Nephron (organoid): ENCODE results near the gene RPL3.

ENCODE experiments used
- H3K27ac Mint-ChIP-seq, 3 experiments: 2 replicates each; pipeline ENCODE4 v1.8.0; 2020; ENCODE audit warnings: mixed read lengths in 3 of 3, mild to moderate bottlenecking in 2 of 3, moderate library complexity in 1 of 3
- H3K27me3 Mint-ChIP-seq: 2 replicates; pipeline ENCODE4 v1.8.0; 2021; ENCODE audit warnings: low read depth, mild to moderate bottlenecking, moderate library complexity, mixed read lengths
- H3K36me3 Mint-ChIP-seq: 2 replicates; pipeline ENCODE4 v1.8.0; 2020; ENCODE audit warnings: low read depth, mixed read lengths
- H3K4me1 Mint-ChIP-seq: 2 replicates; pipeline ENCODE4 v1.8.0; 2020; ENCODE audit warnings: mixed read lengths
- H3K4me3 Mint-ChIP-seq, 3 experiments: 2 replicates each; pipeline ENCODE4 v1.8.0; 2020; ENCODE audit warnings: mild to moderate bottlenecking in 3 of 3, mixed read lengths in 3 of 3, moderate library complexity in 2 of 3
- H3K9me3 Mint-ChIP-seq: 2 replicates; pipeline ENCODE4 v1.8.0; 2020; ENCODE audit warnings: mixed read lengths
- CTCF ChIP-seq, 3 experiments: fragments of 200-600 bp; sonication (generic); IDR thresholded peaks; one replicate each; pipeline ENCODE4 v1.5.0; 2021; ENCODE audit warnings: antibody characterized with exemption in 3 of 3; ENCODE audit not compliant: unreplicated experiment in 3 of 3

Gene RPL3

GRCh38 chr22:39312410-39312809 is 7.0 kb downstream of the RPL3 start:
- Mint-ChIP-seq H3K27ac (no peak overlapping the region), H3K27me3 (no peaks in the 10 kb centered on the region), H3K4me3 (no peak overlapping the region), H3K4me1 (peaks cover 19% of the 10 kb centered on the region), H3K9me3 (no peaks in the 10 kb centered on the region), H3K36me3 (peaks cover 65% of the 10 kb centered on the region)
- TF ChIP-seq CTCF (IDR thresholded peaks at IDR 0.05; ENCODE audit: unreplicated experiment in 3 of 3), result no peak

- peaks cover 59% of the 10 kb centered on the region for H3K36me3 Mint-ChIP-seq
- H3K27me3 Mint-ChIP-seq, result no peaks in the 10 kb centered on the region
- no peaks in the 10 kb centered on the region for H3K9me3 Mint-ChIP-seq
- peaks cover 13% of the 10 kb centered on the region for H3K4me1 Mint-ChIP-seq
- H3K4me3 Mint-ChIP-seq, result no peak overlapping the region
- no peak for TF ChIP-seq CTCF (IDR thresholded peaks at IDR 0.05; ENCODE audit: unreplicated experiment in 3 of 3)
- H3K27ac Mint-ChIP-seq, result peak overlapping the region in 1 of 3 experiments; percentile 27
Measured at GRCh38 chr22:39311592-39312400, 7.6 kb downstream of the RPL3 start.

GRCh38 chr22:39309881-39310714 is 9.3 kb downstream of the RPL3 start:
- Mint-ChIP-seq H3K4me1 (no peaks in the 10 kb centered on the region), H3K9me3 (no peaks in the 10 kb centered on the region), H3K36me3 (peaks cover 47% of the 10 kb centered on the region), H3K27ac (peak overlapping the region in 1 of 3 experiments; percentile 44), H3K27me3 (no peaks in the 10 kb centered on the region), H3K4me3 (no peak overlapping the region)
- TF ChIP-seq CTCF (IDR thresholded peaks at IDR 0.05; ENCODE audit: unreplicated experiment in 3 of 3), result no peak

- no peak overlapping the region for H3K4me3 Mint-ChIP-seq
- no peak for TF ChIP-seq CTCF (IDR thresholded peaks at IDR 0.05; ENCODE audit: unreplicated experiment in 3 of 3)
- peaks cover 40% of the 10 kb centered on the region for H3K36me3 Mint-ChIP-seq
Measured at GRCh38 chr22:39309364-39309861, 10.0 kb downstream of the RPL3 start.

GRCh38 chr22:39308614-39309363 is 10.6 kb downstream of the RPL3 start:
- no peak overlapping the region for H3K4me3 Mint-ChIP-seq

More at GRCh38 chr22:39309364-39309861, 10.0 kb downstream of the RPL3 start:
- H3K4me1 Mint-ChIP-seq, result no peaks in the 10 kb centered on the region
- H3K27me3 Mint-ChIP-seq, result no peaks in the 10 kb centered on the region
- no peaks in the 10 kb centered on the region for H3K9me3 Mint-ChIP-seq
- H3K27ac Mint-ChIP-seq, result peak overlapping the region in 2 of 3 experiments; percentile 18 to 38

More at GRCh38 chr22:39308614-39309363, 10.6 kb downstream of the RPL3 start:
- no peaks in the 10 kb centered on the region for H3K9me3 Mint-ChIP-seq
- no peaks in the 10 kb centered on the region for H3K27me3 Mint-ChIP-seq
- peak overlapping the region in 2 of 3 experiments; percentile 18 to 38 for H3K27ac Mint-ChIP-seq
- H3K36me3 Mint-ChIP-seq, result peaks cover 34% of the 10 kb centered on the region
- TF ChIP-seq CTCF (IDR thresholded peaks at IDR 0.05; ENCODE audit: unreplicated experiment in 3 of 3), result no peak
- H3K4me1 Mint-ChIP-seq, result no peaks in the 10 kb centered on the region
